PC-9 (cell line): ENCODE results near the gene DCUN1D1.

Experiments
- CTCF ChIP-seq: fragments of 200-600 bp; sonication (generic); conservative IDR thresholded peaks from 2 replicates; pipeline ENCODE4 v1.6.1; 2017; ENCODE audit warnings: mixed run types, antibody characterized with exemption, mild to moderate bottlenecking, moderate library complexity
- EZH2 ChIP-seq: fragments of 200-600 bp; sonication (generic); IDR thresholded peaks from 2 replicates; pipeline ENCODE4 v1.8.0; 2017; ENCODE audit warnings: antibody characterized with exemption, low read depth

DNA sequence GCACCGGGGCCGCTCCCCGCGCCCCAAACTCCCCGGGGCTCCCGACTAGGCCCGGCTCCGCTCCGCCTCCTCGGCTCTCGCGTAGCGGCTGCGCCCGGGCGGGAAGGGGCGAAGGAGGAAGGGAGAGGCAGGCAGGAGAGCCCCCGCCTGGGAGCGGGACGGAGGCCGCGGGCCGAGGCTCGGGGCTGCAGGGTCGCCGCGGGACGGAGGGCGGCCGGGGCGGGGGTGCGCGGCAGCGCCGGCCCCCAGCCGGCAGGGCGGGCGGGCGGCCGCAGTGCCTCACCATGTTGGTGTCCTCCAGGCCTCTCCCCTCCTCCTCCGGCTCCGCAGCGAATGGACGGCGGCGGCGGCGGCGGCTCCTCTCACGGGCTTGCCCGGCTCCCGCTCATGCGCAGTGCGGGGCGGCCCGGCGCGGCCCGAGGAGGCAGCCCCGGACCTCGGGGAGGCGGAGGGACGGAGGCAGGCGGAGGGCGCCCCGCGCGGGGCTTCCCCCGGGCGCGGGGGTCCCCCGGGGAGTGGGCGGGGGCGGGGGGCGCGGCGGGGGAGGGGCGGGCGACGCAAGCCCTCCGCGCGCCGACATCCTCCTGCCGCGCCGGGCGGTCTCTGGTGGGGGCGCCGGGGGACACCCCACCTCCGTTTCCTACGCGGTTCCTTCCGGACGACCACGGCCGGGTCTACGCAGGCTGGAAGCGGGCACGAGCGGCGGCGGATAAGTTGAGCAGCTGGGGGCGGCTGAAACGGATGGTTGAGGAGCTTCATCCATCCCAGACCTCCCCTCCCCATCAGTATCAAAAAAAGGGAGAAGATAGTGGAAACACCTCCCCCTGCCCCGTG lies at the start of gene DCUN1D1:
- TF ChIP-seq EZH2 (no peak), CTCF (no peak)
